ENCODE results near the gene FXYD6. TPM values are rescaled to one million over a fixed set of nuclear protein-coding genes. Genes with fewer than 3 reads are reported as not detected.

Gene FXYD6
- total and polyA plus RNA-seq, 9 of the 15 experiments (the other 6 are each of a cell fraction or from before 2014, with no cell fraction given): 0.07 to 0.35 TPM; not detected in 7

DNA sequence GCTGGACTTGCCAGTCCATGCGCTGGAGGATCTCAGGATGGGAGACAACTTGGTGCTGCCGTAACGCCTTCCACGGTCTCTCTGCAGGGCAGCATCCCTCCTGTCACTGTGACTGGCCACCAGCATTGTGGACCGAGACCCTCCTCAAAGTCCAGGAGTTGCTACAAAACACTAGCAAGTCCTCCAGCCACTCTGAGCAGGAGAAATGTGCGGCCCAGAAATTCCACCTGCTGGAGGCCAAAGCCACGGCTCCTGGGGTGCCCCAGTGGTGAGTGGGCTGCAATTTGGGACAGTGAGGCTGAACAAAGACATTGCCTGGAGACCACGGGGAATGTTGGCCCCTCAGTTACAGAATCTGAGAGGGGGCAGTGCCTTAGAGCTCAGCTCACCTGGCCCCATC, 72.6 kb downstream of the FXYD6 start (continued):
- TF ChIP-seq, protein P1, sequence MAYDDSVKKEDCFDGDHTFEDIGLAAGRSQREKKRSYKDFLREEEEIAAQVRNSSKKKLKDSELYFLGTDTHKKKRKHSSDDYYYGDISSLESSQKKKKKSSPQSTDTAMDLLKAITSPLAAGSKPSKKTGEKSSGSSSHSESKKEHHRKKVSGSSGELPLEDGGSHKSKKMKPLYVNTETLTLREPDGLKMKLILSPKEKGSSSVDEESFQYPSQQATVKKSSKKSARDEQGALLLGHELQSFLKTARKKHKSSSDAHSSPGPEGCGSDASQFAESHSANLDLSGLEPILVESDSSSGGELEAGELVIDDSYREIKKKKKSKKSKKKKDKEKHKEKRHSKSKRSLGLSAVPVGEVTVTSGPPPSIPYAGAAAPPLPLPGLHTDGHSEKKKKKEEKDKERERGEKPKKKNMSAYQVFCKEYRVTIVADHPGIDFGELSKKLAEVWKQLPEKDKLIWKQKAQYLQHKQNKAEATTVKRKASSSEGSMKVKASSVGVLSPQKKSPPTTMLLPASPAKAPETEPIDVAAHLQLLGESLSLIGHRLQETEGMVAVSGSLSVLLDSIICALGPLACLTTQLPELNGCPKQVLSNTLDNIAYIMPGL (CRISPR knock-in tag; IDR thresholded peaks at IDR 0.05): no peak
- TF ChIP-seq TARDBP (IDR thresholded peaks at IDR 0.05): no peak
- TF ChIP-seq PCBP1 (IDR thresholded peaks at IDR 0.05; ENCODE audit: low read depth, low read length, poor library complexity, severe bottlenecking): no peak
- TF ChIP-seq ZNF165 (CRISPR knock-in tag; IDR thresholded peaks at IDR 0.05; ENCODE audit: borderline replicate concordance): no peak
- TF ChIP-seq NR1H2 (CRISPR knock-in tag; IDR thresholded peaks at IDR 0.05): no peak
- TF ChIP-seq, protein P2, sequence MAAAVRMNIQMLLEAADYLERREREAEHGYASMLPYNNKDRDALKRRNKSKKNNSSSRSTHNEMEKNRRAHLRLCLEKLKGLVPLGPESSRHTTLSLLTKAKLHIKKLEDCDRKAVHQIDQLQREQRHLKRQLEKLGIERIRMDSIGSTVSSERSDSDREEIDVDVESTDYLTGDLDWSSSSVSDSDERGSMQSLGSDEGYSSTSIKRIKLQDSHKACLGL (CRISPR knock-in tag; IDR thresholded peaks at IDR 0.05; ENCODE audit: borderline replicate concordance, poor library complexity, severe bottlenecking): no peak
- TF ChIP-seq SP2 (IDR thresholded peaks at IDR 0.05; ENCODE audit: extremely low read depth, low read depth, low read length, poor library complexity, severe bottlenecking): no peak
- no peak for TF ChIP-seq BACH1 (tag; IDR thresholded peaks at IDR 0.05)

DNA sequence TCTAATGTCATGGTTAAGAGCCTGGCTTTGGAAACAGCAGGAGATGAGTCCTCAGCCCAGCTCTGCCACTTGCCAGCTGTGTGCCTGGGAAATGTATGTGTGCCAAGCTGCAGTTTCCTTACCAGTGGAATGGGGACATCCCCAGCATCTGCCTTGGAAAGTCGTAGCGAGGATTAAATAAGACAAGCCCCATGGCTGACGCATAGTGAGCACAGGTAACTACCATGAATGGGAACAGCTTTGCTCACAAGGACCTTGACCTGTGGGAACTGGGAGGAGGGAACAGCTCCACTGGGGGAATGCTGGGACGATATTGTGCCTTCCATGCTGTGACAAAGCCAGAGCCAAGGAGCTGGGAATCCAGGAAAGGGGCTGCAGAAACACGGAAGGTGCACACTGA, 76.8 kb downstream of the FXYD6 start:
- WGBS (ENCODE audit: insufficient coverage, low coverage, missing lambda C conversion rate): 0% methylated on average over 5 of the region's 5 CpGs
- ChIA-PET POLR2A (no interaction called here), CTCF (ENCODE audit: low intra/inter-chr PET ratio) (no interaction called here)
- in situ Hi-C loops (cut with MboI) (loop anchor here (10.0 kb wide), 1 partner anchor 355 kb away; no protein-coding TSS in a partner anchor), intact Hi-C loops (cut with micrococcal nuclease) (no loop called here)
- Histone ChIP-seq H3K9ac (ENCODE audit: insufficient read depth in 1 of 2, low read depth in 2 of 2, low read length in 2 of 2) (no peak overlapping the region), H3K27me3 (ENCODE audit: control insufficient read depth in 2 of 2, insufficient read depth in 2 of 2, low read length in 2 of 2) (peaks cover 22 to 71% of the 10 kb centered on the region in 2 experiments), H3K27ac (ENCODE audit: extremely low read depth, low read depth, low read length) (no peak overlapping the region), H2AFZ (ENCODE audit: low read depth, low read length) (no peak overlapping the region), H3K4me2 (ENCODE audit: insufficient read depth, low read length) (no peak overlapping the region), H3K4me1 (replicated peaks in 1 of 2; ENCODE audit: control insufficient read depth in 2 of 2, insufficient read depth in 2 of 2, low read length in 2 of 2) (peaks cover 0 to 19% of the 10 kb centered on the region in 2 experiments; a peak in 1 of 5 replicates), H3K9me1 (ENCODE audit: control insufficient read depth, insufficient read depth, low read length) (no peaks in the 10 kb centered on the region), H3K79me2 (ENCODE audit: control insufficient read depth, insufficient read depth, low read length) (no peaks in the 10 kb centered on the region), H4K20me1 (replicated peaks; ENCODE audit: control insufficient read depth, insufficient read depth, low read length) (no peaks in the 10 kb centered on the region), H3K9me3 (replicated peaks; ENCODE audit: control insufficient read depth, insufficient read depth, low read depth, low read length) (no peaks in the 10 kb centered on the region), H3K4me3 (no peak overlapping the region), H3K36me3 (ENCODE audit: control insufficient read depth, insufficient read depth, low read length) (no peaks in the 10 kb centered on the region)
- no TSS peak for BruUV-seq (replicated peaks)
- ATAC-seq: no peak
- no peak for FAIRE-seq
- no peak for DNase-seq (ENCODE audit: extremely low read depth in 1 of 4, low spot score in 3 of 4)
- TF ChIP-seq KLF13 (tag; IDR thresholded peaks at IDR 0.05; ENCODE audit: borderline replicate concordance, low read depth): no peak
- TF ChIP-seq, protein P3, sequence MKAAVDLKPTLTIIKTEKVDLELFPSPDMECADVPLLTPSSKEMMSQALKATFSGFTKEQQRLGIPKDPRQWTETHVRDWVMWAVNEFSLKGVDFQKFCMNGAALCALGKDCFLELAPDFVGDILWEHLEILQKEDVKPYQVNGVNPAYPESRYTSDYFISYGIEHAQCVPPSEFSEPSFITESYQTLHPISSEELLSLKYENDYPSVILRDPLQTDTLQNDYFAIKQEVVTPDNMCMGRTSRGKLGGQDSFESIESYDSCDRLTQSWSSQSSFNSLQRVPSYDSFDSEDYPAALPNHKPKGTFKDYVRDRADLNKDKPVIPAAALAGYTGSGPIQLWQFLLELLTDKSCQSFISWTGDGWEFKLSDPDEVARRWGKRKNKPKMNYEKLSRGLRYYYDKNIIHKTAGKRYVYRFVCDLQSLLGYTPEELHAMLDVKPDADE (conservative IDR thresholded peaks at IDR 0.05; ENCODE audit: control insufficient read depth, low read depth, low read length): no peak
- TF ChIP-seq ZNF584 (CRISPR knock-in tag; IDR thresholded peaks at IDR 0.05; ENCODE audit: low read depth): no peak
- no peak for TF ChIP-seq ZNF354B (CRISPR knock-in tag; IDR thresholded peaks at IDR 0.05)
- no peak for TF ChIP-seq ZNF445 (CRISPR knock-in tag; IDR thresholded peaks at IDR 0.05; ENCODE audit: low read depth)
- TF ChIP-seq ZNF79 (CRISPR knock-in tag; IDR thresholded peaks at IDR 0.05; ENCODE audit: low read depth): no peak
- TF ChIP-seq PCBP1 (IDR thresholded peaks at IDR 0.05; ENCODE audit: low read depth, low read length, poor library complexity, severe bottlenecking): no peak
- TF ChIP-seq, protein P4, sequence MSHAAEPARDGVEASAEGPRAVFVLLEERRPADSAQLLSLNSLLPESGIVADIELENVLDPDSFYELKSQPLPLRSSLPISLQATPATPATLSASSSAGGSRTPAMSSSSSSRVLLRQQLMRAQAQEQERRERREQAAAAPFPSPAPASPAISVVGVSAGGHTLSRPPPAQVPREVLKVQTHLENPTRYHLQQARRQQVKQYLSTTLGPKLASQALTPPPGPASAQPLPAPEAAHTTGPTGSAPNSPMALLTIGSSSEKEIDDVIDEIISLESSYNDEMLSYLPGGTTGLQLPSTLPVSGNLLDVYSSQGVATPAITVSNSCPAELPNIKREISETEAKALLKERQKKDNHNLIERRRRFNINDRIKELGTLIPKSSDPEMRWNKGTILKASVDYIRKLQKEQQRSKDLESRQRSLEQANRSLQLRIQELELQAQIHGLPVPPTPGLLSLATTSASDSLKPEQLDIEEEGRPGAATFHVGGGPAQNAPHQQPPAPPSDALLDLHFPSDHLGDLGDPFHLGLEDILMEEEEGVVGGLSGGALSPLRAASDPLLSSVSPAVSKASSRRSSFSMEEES (CRISPR knock-in tag; IDR thresholded peaks at IDR 0.05): no peak
- no peak for TF ChIP-seq HDAC1 (IDR thresholded peaks at IDR 0.05)
- no peak for TF ChIP-seq ILF3 (IDR thresholded peaks at IDR 0.05; ENCODE audit: borderline replicate concordance)

Measured in K562 (cell line).